Thyroid gland (tissue), 4 donors: ENCODE data around the gene SV2B. TPM values are rescaled to one million over a fixed set of nuclear protein-coding genes. Genes with fewer than 3 reads are reported as not detected.

Source experiments
- DNase-seq, 2 donors: peaks; one replicate each; pipeline ENCODE4 v3.0.0-alpha.2; 2019
- H3K27ac ChIP-seq, 3 donors: fragments of 200-600 bp; sonication (generic); 1 replicate in 2 of 3; 2 replicates in 1 of 3; pipeline ENCODE4 v1.5.1; 2016 to 2019; ENCODE audit warnings: mild to moderate bottlenecking in 1 of 3, moderate library complexity in 1 of 3
- H3K27me3 ChIP-seq: fragments of 200-600 bp; sonication (generic); one replicate; pipeline ENCODE4 v1.5.1; 2019
- H3K36me3 ChIP-seq, 2 donors: fragments of 200-600 bp; sonication (generic); one replicate each; pipeline ENCODE4 v1.5.1; 2016 to 2019
- H3K4me1 ChIP-seq, 2 donors: fragments of 200-600 bp; sonication (generic); one replicate each; pipeline ENCODE4 v1.5.1; 2017 to 2019
- H3K4me3 ChIP-seq, 3 donors: fragments of 200-600 bp; sonication (generic); replicated peaks in 1 of 3; 1 replicate in 2 of 3; 2 replicates in 1 of 3; pipeline ENCODE4 v1.5.1; 2016; ENCODE audit warnings: mild to moderate bottlenecking in 1 of 3
- H3K9me3 ChIP-seq: fragments of 200-600 bp; sonication (generic); one replicate; pipeline ENCODE4 v1.5.1; 2017
- CTCF ChIP-seq, 6 experiments: fragments of 200-600 bp in 3 of 6; fragments of 450-650 bp in 3 of 6; sonication (generic) in 3 of 6; IDR thresholded peaks; one replicate each; pipeline ENCODE4 v1.5.1; 2016 to 2019; ENCODE audit warnings: antibody characterized with exemption in 6 of 6, mild to moderate bottlenecking in 2 of 6, inconsistent platforms in 1 of 6, moderate library complexity in 1 of 6
- POLR2A ChIP-seq, 2 donors: fragments of 450-650 bp; IDR thresholded peaks; one replicate each; pipeline ENCODE4 v1.6.1; 2017; ENCODE audit warnings: antibody characterized with exemption in 2 of 2, mild to moderate bottlenecking in 2 of 2, moderate library complexity in 1 of 2
- WGBS, 2 donors: methylation state at CpG; one replicate each; pipeline ENCODE4 v1.1.5; 2017; 5-methylcytosine and 5-hydroxymethylcytosine counted together
- intact Hi-C: fragments of 100-400 bp; cut with DNase I; formaldehyde crosslinking; loops from one replicate; pipeline ENCODE4 v1.15.1; 2023
- total RNA-seq, 4 donors: library from RNA; depleted of rRNA; stranded (reverse); fragments of >200 nt; gene quantifications; one replicate each; pipeline ENCODE4 v1.2.3, GENCODE V29; 2016

Gene SV2B
- total RNA-seq, 4 donors from 2014 or later = 0.83 to 3.9 (median 2.2) TPM

GRCh38 chr15:91101608-91101920 lies 1.5 kb downstream of the SV2B start:
- intact Hi-C loops = no loop called here
- TF ChIP-seq POLR2A (IDR thresholded peaks at IDR 0.05) (no peak), CTCF (IDR thresholded peaks at IDR 0.05) (no peak)
- Histone ChIP-seq H3K4me1 (peaks cover 0 to 13% of the 10 kb centered on the region in 2 donors), H3K4me3 (no peak overlapping the region), H3K9me3 (no peaks in the 10 kb centered on the region), H3K27ac (no peak overlapping the region), H3K27me3 (peaks cover 7% of the 10 kb centered on the region), H3K36me3 (no peaks in the 10 kb centered on the region)
- 74 to 80% methylated on average over 5 of the region's 5 CpGs for WGBS, 2 donors
- no peak for DNase-seq

- Histone ChIP-seq H3K27me3 (peaks cover 7% of the 10 kb centered on the region), H3K4me3 (no peak overlapping the region), H3K9me3 (no peaks in the 10 kb centered on the region), H3K36me3 (no peaks in the 10 kb centered on the region), H3K27ac (no peak overlapping the region), H3K4me1 (peaks cover 0 to 13% of the 10 kb centered on the region in 2 donors)
- no peak for TF ChIP-seq POLR2A (IDR thresholded peaks at IDR 0.05)
- TF ChIP-seq CTCF (IDR thresholded peaks at IDR 0.05) = no peak
- no peak for DNase-seq
- intact Hi-C loops = no loop called here
- 68 to 71% methylated on average over 6 of the region's 6 CpGs for WGBS, 2 donors
Measured at GRCh38 chr15:91102546-91103330, 2.7 kb downstream of the SV2B start.

GRCh38 chr15:91104111-91104510 lies 4.1 kb downstream of the SV2B start:
- WGBS, 2 donors = 88 to 96% methylated on average over 1 of the region's 1 CpG
- intact Hi-C loops = no loop called here
- Histone ChIP-seq H3K4me3 (no peak overlapping the region), H3K9me3 (no peaks in the 10 kb centered on the region), H3K27ac (no peak overlapping the region), H3K4me1 (peaks cover 0 to 13% of the 10 kb centered on the region in 2 donors), H3K36me3 (no peaks in the 10 kb centered on the region), H3K27me3 (peaks cover 7% of the 10 kb centered on the region)
- TF ChIP-seq CTCF (IDR thresholded peaks at IDR 0.05) = no peak
- peak; percentile 18 to 41 for DNase-seq

- no peak for DNase-seq
- intact Hi-C loops = no loop called here
- WGBS, 2 donors = 78 to 80% methylated on average over 4 of the region's 4 CpGs
- Histone ChIP-seq H3K4me3 (no peak overlapping the region), H3K27me3 (no peaks in the 10 kb centered on the region), H3K27ac (no peak overlapping the region), H3K36me3 (no peaks in the 10 kb centered on the region), H3K9me3 (no peaks in the 10 kb centered on the region), H3K4me1 (no peaks in the 10 kb centered on the region)
- TF ChIP-seq POLR2A (IDR thresholded peaks at IDR 0.05) (no peak), CTCF (IDR thresholded peaks at IDR 0.05) (no peak)
Measured at GRCh38 chr15:91108421-91108820, 8.4 kb downstream of the SV2B start.

- no peaks in the 10 kb centered on the region for H3K36me3 ChIP-seq
- intact Hi-C loops = no loop called here
- DNase-seq = no peak
- H3K9me3 ChIP-seq = no peaks in the 10 kb centered on the region
- H3K27me3 ChIP-seq = no peaks in the 10 kb centered on the region
- H3K27ac ChIP-seq = no peak overlapping the region
- no peak for TF ChIP-seq POLR2A (IDR thresholded peaks at IDR 0.05)
- no peak for TF ChIP-seq CTCF (IDR thresholded peaks at IDR 0.05)
- no peak overlapping the region for H3K4me3 ChIP-seq
- no peaks in the 10 kb centered on the region for H3K4me1 ChIP-seq
- 83 to 84% methylated on average over 6 of the region's 6 CpGs for WGBS, 2 donors
Measured at GRCh38 chr15:91109885-91110284, 9.8 kb downstream of the SV2B start.
